ENCODE data around the gene ABCA6. TPM values are rescaled to one million over a fixed set of nuclear protein-coding genes. Genes with fewer than 3 reads are reported as not detected.
A peak's percentile ranks its signal among the peaks of the same experiment; 100 is the strongest.

The ABCA6 gene
- total RNA-seq, 2 donors from 2014 or later = 0.22 to 0.37 TPM

DNA sequence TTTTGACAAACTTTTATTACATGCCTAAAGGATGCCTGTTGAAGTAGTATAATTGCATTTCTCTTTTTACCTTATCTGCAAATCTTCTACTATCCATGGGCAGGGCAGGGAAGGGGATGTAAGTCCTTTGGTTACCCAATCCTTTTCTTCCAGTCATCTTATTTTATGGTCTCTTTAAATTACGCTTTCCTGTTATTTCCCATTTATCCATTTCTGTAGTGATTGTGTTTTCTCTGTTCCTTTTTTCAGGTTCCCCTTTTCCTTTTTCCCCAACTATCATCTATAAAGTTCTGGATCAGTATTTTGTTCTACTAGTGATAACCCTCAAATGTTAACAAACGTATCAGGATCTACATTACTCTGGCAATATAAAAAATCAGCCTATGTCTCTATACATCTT, 77.7 kb downstream of the ABCA6 start:
- ATAC-seq (replicated peaks in 1 of 2) (no peak), DNase-seq (no peak)
- peaks cover 20% of the 10 kb centered on the region for H3K4me1 Mint-ChIP-seq (ENCODE audit: low read depth)
- H3K27ac Mint-ChIP-seq = no peak overlapping the region
- H3K9me3 Mint-ChIP-seq = no peaks in the 10 kb centered on the region
- peaks cover 10% of the 10 kb centered on the region for H3K27me3 Mint-ChIP-seq (ENCODE audit: low read depth)
- no peak overlapping the region for H3K4me3 Mint-ChIP-seq
- no peaks in the 10 kb centered on the region for H3K36me3 Mint-ChIP-seq (ENCODE audit: insufficient read depth in 2 of 2)

DNA sequence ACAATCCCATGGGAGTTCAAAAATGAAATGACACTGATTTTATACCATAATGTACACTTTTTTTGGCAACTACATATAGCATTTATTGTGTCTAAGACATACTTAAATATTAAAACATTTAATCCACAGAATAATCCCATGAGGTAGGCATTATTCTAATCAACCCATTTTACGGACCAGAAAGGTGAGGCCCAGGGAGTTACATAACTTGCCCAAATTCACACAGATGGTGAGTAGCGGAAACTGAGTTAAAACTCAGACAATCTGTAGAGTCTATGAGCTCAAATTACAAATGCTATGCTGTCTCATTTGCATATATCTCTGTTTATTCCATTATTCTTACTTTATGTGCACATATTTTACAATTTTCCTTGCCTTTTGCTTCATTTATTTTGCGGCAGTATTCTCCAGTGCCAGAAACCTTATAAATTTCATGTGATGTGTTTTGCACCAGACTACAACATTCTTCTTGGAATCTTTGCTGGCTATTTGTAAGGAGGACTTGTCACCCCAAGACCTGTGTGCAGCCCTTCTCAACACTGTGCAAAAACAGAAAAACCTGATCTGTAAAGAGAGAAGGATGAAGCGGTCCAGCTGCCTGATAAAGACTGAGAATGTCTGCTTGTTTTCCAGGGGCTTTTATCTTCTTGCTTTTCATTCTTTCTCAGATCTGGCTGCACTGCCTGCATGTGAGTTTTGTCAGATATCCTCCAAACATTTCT, 78.7 kb downstream of the ABCA6 start:
- no peaks in the 10 kb centered on the region for H3K9me3 Mint-ChIP-seq
- no peak overlapping the region for H3K4me3 Mint-ChIP-seq
- DNase-seq = no peak
- H3K36me3 Mint-ChIP-seq (ENCODE audit: insufficient read depth in 2 of 2) = no peaks in the 10 kb centered on the region
- ATAC-seq (replicated peaks in 1 of 2) = no peak
- H3K27me3 Mint-ChIP-seq (ENCODE audit: low read depth) = peaks cover 10% of the 10 kb centered on the region
- H3K4me1 Mint-ChIP-seq (ENCODE audit: low read depth) = peaks cover 20% of the 10 kb centered on the region
- H3K27ac Mint-ChIP-seq = no peak overlapping the region

DNA sequence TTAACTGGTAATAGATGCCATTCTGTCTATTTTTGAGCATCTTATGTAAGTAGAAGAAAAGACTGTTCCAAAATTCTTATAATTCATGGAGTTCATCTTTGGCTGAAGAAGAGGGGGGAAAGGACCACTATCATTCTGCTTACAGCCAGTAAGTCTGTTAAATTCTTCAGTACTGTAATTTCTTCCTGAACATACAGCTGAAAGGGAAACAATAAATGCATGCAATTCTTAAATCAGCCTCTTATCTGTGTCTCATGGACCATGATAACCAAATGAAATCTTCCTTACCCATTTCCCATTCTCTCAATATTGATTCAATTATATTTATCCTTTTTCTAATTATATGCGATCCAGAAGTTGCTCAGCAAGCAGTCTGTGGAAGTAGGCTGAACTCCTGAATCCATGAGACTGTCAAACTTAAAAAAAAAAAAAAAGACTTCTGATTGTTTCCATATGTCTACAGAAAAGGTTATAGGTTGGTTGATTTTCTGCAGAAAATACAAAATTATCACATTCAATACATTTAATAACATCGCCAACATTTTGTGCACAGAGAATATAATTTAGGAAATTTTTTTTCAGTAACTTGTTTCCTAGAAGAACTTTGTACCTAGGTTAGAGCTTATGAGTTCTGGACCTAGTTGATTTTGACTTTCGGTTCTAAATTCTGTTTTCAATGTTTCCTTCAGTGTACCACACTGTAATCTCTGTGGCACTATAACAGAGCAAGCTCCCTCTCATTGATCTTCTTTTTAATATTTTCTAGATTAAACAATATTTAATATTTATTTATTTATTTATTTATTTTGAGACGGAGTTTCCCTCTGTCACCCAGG, 79.8 kb downstream of the ABCA6 start:
- no peak for DNase-seq
- no peaks in the 10 kb centered on the region for H3K9me3 Mint-ChIP-seq
- no peak overlapping the region for H3K4me3 Mint-ChIP-seq
- peaks cover 20% of the 10 kb centered on the region for H3K4me1 Mint-ChIP-seq (ENCODE audit: low read depth)
- peaks cover 10% of the 10 kb centered on the region for H3K27me3 Mint-ChIP-seq (ENCODE audit: low read depth)
- no peak for ATAC-seq (replicated peaks in 1 of 2)
- H3K27ac Mint-ChIP-seq = no peak overlapping the region
- no peaks in the 10 kb centered on the region for H3K36me3 Mint-ChIP-seq (ENCODE audit: insufficient read depth in 2 of 2)

DNA sequence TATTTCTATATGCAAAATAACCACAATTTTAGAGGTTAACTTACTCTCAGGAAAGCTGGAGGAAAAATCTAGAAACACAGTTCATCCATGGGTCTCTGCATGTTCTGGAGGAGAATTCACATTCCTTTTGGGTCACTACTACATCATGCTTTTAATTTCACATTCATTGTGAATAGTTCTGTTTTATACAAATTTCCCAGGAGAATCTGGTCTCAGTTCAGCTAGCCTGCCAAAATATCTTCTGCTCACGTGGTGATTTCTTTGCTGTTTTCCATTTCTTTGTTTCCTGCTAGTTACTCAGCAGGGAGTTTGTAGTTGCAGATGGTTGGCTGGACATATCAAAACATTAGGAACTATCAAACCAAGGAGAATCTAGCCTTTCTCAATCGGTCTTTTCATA, 80.9 kb downstream of the ABCA6 start, which contains the start of gene ABCA9:
TSS of gene ABCA9 (minus strand) at position 106 of the 400 bp plus-strand sequence. CDS start 9,801 bp downstream, outside the sequence.
- no peak for ATAC-seq (replicated peaks in 1 of 2)
- DNase-seq = no peak
- H3K4me3 Mint-ChIP-seq = no peak within 1 kb of the TSS
- no peaks in the 10 kb centered on the region for H3K9me3 Mint-ChIP-seq
- H3K27me3 Mint-ChIP-seq (ENCODE audit: low read depth) = peaks cover 3% of the 10 kb centered on the region
- peaks cover 11% of the 10 kb centered on the region for H3K4me1 Mint-ChIP-seq (ENCODE audit: low read depth)
- no peaks in the 10 kb centered on the region for H3K36me3 Mint-ChIP-seq (ENCODE audit: insufficient read depth in 2 of 2)
- no peak within 1 kb of the TSS for H3K27ac Mint-ChIP-seq

DNA sequence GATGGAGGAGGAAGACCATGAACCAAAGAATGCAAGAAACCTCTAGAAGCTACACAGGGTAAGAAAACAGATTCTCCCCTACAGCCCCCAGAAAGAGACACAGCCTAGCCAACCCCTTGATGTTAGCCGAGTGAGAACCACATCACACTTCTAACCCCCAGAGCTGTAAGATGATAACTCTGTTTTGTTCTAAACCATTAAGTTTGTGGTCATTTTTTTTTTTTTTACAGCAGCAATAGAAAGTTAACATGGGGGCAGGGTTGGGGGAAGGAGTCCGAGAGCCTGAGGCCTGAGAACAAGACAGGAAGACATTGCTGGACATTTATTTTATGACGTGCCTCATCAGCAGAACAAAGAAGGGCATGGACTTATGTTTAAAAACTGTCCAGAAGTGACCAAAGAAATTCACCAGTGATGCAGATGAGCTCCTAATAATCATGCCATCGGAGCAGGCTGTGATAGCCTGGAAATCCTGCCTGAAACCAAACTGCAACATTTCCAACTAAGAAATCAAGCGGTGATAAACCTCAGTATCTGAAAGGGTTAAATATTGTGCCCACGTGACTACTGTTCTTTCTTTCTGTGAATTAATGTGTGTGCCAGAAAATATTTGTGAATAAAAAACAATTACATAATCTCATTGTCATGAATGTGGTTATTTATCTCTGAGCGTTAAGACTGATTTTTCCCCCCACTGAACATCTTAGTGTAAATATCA, 82.1 kb downstream of the ABCA6 start:
- peaks cover 0 to 4% of the 10 kb centered on the region in 2 donors for H3K9me3 Mint-ChIP-seq
- ATAC-seq (replicated peaks in 1 of 2) (no peak), DNase-seq (no peak)
- H3K36me3 Mint-ChIP-seq (ENCODE audit: insufficient read depth in 2 of 2) = no peaks in the 10 kb centered on the region
- H3K27ac Mint-ChIP-seq = no peak overlapping the region
- no peaks in the 10 kb centered on the region for H3K4me1 Mint-ChIP-seq (ENCODE audit: low read depth)
- no peaks in the 10 kb centered on the region for H3K27me3 Mint-ChIP-seq (ENCODE audit: low read depth)
- H3K4me3 Mint-ChIP-seq = no peak overlapping the region

DNA sequence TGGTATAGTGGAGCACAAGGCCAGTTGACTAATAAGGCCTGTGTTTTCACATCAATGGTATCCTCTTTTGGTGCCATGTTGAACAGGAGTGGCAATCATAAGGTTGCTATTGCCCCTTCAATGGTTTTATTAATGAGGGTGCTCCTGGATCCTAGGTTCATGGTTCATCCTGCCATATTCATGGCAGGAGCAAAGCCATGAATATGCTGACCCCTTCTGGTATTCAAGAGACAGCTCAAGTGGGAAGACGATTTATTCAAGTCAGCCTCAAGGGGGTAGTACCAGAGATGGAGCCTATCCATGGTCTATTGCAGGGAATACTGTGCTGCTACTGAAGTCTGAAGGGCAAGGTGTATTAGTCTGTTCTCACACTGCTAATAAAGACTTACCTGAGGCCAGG, 83.5 kb downstream of the ABCA6 start:
- Mint-ChIP-seq H3K27me3 (ENCODE audit: low read depth) (no peaks in the 10 kb centered on the region), H3K27ac (no peak overlapping the region), H3K36me3 (ENCODE audit: insufficient read depth in 2 of 2) (no peaks in the 10 kb centered on the region), H3K9me3 (peaks cover 0 to 6% of the 10 kb centered on the region in 2 donors), H3K4me3 (no peak overlapping the region), H3K4me1 (ENCODE audit: low read depth) (no peaks in the 10 kb centered on the region)
- DNase-seq = no peak
- ATAC-seq (replicated peaks in 1 of 2) = no peak

DNA sequence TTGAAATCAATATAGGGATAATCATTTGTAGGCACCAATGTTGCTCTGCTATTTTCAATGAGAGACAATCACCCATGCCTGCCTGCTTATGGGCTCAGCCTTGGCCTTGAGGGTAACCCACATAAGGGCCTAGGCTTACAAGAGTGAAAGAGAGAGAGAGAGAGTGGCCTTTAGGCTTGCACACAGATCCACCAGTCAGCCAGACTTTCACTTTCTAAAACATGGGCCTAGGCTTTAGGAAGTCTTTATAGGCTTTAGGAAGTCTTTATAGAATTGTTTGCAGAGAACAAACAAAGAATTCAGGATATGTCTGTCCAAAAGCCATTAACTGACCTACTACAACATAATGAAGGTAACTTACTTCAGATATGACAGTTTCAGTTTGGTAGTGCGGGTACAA, 84.4 kb downstream of the ABCA6 start:
- no peak overlapping the region for H3K4me3 Mint-ChIP-seq
- no peaks in the 10 kb centered on the region for H3K27me3 Mint-ChIP-seq (ENCODE audit: low read depth)
- ATAC-seq (replicated peaks in 1 of 2) (no peak), DNase-seq (no peak)
- H3K4me1 Mint-ChIP-seq (ENCODE audit: low read depth) = no peaks in the 10 kb centered on the region
- H3K36me3 Mint-ChIP-seq (ENCODE audit: insufficient read depth in 2 of 2) = no peaks in the 10 kb centered on the region
- H3K9me3 Mint-ChIP-seq = peaks cover 0 to 6% of the 10 kb centered on the region in 2 donors
- H3K27ac Mint-ChIP-seq = no peak overlapping the region

DNA sequence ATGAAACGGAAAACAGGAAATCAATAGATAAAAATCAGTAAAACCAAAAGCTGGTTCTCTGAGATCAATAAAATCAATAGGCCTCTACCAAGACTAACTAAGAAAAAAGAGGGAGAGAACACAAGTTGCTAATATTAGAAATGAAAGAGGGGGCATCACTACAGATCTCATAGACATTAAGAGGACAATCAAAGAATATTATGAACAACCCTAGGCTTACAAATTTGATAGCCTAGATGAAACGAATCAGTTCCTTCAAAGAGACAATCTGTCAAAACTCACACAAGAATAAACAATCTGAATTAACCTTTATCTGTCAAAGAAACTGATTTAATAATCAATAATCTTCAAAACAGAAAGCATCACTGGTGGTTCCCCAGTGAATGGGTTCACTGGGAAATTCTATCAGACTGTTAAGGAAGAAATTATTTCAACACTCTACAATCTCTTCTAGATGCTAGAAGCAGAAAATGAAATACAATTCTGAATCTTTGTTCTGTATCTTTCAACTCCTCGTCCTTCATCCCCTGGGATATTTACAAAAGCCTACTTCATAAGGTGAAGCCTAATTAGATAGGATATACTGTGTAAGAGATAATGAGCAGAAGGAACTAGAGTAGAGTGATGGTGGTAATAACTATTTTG, 85.4 kb downstream of the ABCA6 start:
- no peak overlapping the region for H3K4me3 Mint-ChIP-seq
- no peaks in the 10 kb centered on the region for H3K27me3 Mint-ChIP-seq (ENCODE audit: low read depth)
- no peak for DNase-seq
- no peak overlapping the region for H3K27ac Mint-ChIP-seq
- H3K9me3 Mint-ChIP-seq = peaks cover 2 to 6% of the 10 kb centered on the region in 2 donors
- no peaks in the 10 kb centered on the region for H3K4me1 Mint-ChIP-seq (ENCODE audit: low read depth)
- ATAC-seq (replicated peaks in 1 of 2) = no peak
- no peaks in the 10 kb centered on the region for H3K36me3 Mint-ChIP-seq (ENCODE audit: insufficient read depth in 2 of 2)

DNA sequence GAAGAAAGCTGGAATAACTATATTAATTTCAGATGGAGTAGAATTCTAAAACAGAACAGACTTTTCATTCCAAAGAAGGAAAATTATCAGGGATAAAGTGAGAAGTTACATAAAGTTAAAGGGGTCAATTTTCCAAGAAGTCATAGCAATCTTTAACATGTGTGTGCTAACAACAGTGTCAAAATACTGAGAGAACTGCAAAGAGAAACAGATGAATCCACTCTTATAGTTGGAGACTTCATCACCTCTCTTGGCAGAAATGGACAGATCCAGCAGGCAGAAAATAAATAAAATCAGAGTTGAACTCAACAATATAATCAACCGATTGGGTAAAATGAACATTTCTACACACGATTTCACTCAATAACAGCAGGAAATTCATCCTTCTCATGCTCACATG, 86.4 kb downstream of the ABCA6 start:
- ATAC-seq (replicated peaks in 1 of 2) = no peak
- H3K36me3 Mint-ChIP-seq (ENCODE audit: insufficient read depth in 2 of 2) = no peaks in the 10 kb centered on the region
- H3K9me3 Mint-ChIP-seq = peaks cover 5 to 6% of the 10 kb centered on the region in 2 donors
- peak overlapping the region; percentile 33 for H3K27ac Mint-ChIP-seq
- H3K4me1 Mint-ChIP-seq (ENCODE audit: low read depth) = no peaks in the 10 kb centered on the region
- H3K27me3 Mint-ChIP-seq (ENCODE audit: low read depth) = no peaks in the 10 kb centered on the region
- H3K4me3 Mint-ChIP-seq = no peak overlapping the region
- no peak for DNase-seq

DNA sequence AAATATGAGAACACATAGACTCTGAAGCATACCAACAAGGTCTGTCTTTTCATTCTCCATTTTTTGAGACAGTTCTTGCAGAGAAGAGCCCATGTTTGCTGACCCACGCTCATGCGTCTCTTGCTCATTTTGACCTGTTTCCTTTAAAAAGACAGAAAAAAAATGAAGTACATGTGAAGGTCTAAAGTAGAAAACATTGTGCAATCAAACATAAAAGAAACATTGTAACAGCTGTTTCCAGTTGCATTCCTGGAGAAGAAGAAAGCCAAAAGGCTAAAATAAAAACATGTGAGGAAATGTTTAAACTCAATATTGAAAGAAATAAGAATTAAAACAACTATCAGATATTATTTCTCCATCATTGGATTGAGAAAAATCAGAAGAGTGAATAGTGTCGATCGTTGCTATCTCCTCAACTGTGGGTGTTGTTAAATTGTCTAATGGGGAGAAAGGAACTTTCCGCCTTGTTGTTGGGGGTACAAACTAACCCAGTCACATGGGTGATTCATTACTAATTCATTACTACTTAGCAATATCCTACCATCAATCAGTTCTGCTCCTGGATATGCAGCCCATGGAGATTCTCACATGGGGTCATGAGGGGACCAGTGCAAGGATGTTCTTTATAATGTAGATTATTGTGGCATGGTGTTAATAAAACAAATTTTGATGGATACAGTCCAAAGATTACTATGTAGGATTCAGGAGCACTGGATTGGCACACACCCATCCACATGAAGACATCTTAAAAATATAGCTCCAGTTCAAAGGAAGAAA, 90.5 kb downstream of the ABCA6 start:
- no peaks in the 10 kb centered on the region for H3K36me3 Mint-ChIP-seq (ENCODE audit: insufficient read depth in 2 of 2)
- H3K9me3 Mint-ChIP-seq = peaks cover 5 to 6% of the 10 kb centered on the region in 2 donors
- H3K27me3 Mint-ChIP-seq (ENCODE audit: low read depth) = no peaks in the 10 kb centered on the region
- H3K4me1 Mint-ChIP-seq (ENCODE audit: low read depth) = peaks cover 17% of the 10 kb centered on the region
- H3K27ac Mint-ChIP-seq = no peak overlapping the region
- DNase-seq = no peak
- ATAC-seq (replicated peaks in 1 of 2) = no peak
- no peak overlapping the region for H3K4me3 Mint-ChIP-seq

DNA sequence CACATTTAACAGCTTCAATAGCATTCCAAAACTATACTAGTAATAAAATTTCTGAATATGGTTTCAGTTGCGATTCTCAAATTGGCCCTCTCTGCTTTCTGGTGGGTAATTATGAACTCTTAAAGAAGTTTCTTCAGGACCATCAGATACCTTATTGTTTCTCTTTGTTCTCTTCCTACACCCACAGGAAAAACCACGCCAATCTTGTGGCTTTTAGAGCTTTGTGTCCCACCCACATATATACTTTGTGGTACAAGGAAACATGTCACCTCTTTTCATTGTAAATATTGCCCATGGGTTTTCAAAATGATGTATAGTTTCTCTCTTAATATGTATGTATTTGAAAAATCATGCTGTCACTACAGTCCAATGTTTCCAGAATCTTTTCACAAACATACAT, 93.1 kb downstream of the ABCA6 start:
- Mint-ChIP-seq H3K36me3 (ENCODE audit: insufficient read depth in 2 of 2) (no peaks in the 10 kb centered on the region), H3K9me3 (peaks cover 3 to 5% of the 10 kb centered on the region in 2 donors), H3K27me3 (ENCODE audit: low read depth) (no peaks in the 10 kb centered on the region), H3K27ac (no peak overlapping the region), H3K4me3 (no peak overlapping the region), H3K4me1 (ENCODE audit: low read depth) (peaks cover 17% of the 10 kb centered on the region)
- ATAC-seq (replicated peaks in 1 of 2) = no peak
- no peak for DNase-seq
